ENCODE data around the gene C17orf67.

Gene C17orf67

DNA sequence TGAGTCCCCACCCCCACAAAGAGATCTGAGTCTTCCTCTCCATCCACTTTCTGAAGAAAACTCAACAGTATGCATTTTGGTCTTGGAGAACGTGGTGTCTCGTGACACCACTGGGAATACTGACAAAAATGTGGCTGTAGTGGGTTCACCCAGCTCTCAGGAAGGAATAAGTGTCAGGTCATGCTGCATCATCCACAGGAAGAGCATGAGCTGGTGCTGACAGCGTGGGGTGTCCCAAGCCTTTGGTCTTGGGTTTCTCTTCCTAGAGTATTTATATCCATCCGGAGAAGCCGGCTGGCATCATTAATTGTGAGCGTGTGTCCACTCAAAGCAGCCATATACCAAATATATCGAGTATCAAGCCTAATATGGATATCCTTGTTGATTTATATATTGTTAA, 55.9 kb downstream of the C17orf67 start:
- H3K4me1 ChIP-seq (ENCODE audit: insufficient read depth, low read length), result peaks cover 48% of the 10 kb centered on the region
- DNase-seq (no peak), ATAC-seq (ENCODE audit: insufficient read depth, low read depth) (no peak)
- no peaks in the 10 kb centered on the region for H3K27me3 ChIP-seq (ENCODE audit: insufficient read depth, low read length, poor library complexity)
- no peak overlapping the region for H3K9ac ChIP-seq (ENCODE audit: low read depth, low read length)
- H3K4me2 ChIP-seq (ENCODE audit: insufficient read depth, low read length), result no peak overlapping the region
- H3K9me3 ChIP-seq (ENCODE audit: insufficient read depth, low read length, severe bottlenecking), result no peaks in the 10 kb centered on the region
- no peak overlapping the region for H3K4me3 ChIP-seq (ENCODE audit: low read depth in 1 of 2, low read length in 2 of 2)
- H3K79me2 ChIP-seq (ENCODE audit: insufficient read depth, low read length), result no peaks in the 10 kb centered on the region
- H2AFZ ChIP-seq (ENCODE audit: low read depth, low read length), result no peak overlapping the region
- peak overlapping the region; percentile 96 for H3K27ac ChIP-seq (ENCODE audit: low read length)
- no peaks in the 10 kb centered on the region for H3K36me3 ChIP-seq (ENCODE audit: insufficient read depth, low read length)
- TF ChIP-seq, protein P1, sequence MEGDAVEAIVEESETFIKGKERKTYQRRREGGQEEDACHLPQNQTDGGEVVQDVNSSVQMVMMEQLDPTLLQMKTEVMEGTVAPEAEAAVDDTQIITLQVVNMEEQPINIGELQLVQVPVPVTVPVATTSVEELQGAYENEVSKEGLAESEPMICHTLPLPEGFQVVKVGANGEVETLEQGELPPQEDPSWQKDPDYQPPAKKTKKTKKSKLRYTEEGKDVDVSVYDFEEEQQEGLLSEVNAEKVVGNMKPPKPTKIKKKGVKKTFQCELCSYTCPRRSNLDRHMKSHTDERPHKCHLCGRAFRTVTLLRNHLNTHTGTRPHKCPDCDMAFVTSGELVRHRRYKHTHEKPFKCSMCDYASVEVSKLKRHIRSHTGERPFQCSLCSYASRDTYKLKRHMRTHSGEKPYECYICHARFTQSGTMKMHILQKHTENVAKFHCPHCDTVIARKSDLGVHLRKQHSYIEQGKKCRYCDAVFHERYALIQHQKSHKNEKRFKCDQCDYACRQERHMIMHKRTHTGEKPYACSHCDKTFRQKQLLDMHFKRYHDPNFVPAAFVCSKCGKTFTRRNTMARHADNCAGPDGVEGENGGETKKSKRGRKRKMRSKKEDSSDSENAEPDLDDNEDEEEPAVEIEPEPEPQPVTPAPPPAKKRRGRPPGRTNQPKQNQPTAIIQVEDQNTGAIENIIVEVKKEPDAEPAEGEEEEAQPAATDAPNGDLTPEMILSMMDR (IDR thresholded peaks at IDR 0.05; ENCODE audit: borderline replicate concordance, extremely low read depth, low read length, poor library complexity, severe bottlenecking), result no peak
- TF ChIP-seq EZH2 (IDR thresholded peaks at IDR 0.05; ENCODE audit: borderline replicate concordance, low read depth, low read length, severe bottlenecking), result no peak
- H4K20me1 ChIP-seq (ENCODE audit: insufficient read depth, low read length), result no peaks in the 10 kb centered on the region

DNA sequence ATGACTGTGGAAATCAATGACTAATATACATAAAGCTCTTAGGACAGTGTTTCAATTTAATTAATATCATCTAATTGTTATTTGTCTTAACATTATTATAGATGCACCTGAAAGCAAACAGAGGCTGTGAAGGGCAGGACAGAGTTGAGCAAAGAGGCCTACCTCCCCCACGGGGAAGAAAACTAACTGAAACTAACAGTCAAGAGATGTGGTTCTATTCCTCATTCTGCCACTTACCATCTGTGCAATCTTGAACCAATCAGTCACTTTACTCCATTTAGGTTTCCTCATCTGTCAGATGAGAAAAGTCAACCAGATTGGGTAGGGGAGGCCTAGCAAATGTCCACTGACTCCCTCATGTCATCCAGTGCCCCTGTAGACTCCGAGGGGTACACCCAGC, 59.1 kb downstream of the C17orf67 start:
- no peak for TF ChIP-seq EZH2 (IDR thresholded peaks at IDR 0.05; ENCODE audit: borderline replicate concordance, low read depth, low read length, severe bottlenecking)
- TF ChIP-seq, protein P1 (IDR thresholded peaks at IDR 0.05; ENCODE audit: borderline replicate concordance, extremely low read depth, low read length, poor library complexity, severe bottlenecking), result no peak
- Histone ChIP-seq H3K4me1 (ENCODE audit: insufficient read depth, low read length) (peaks cover 35% of the 10 kb centered on the region), H3K9ac (ENCODE audit: low read depth, low read length) (no peak overlapping the region), H2AFZ (ENCODE audit: low read depth, low read length) (no peak overlapping the region), H3K4me2 (ENCODE audit: insufficient read depth, low read length) (no peak overlapping the region), H3K4me3 (ENCODE audit: low read depth in 1 of 2, low read length in 2 of 2) (no peak overlapping the region), H3K27me3 (ENCODE audit: insufficient read depth, low read length, poor library complexity) (no peaks in the 10 kb centered on the region), H4K20me1 (ENCODE audit: insufficient read depth, low read length) (no peaks in the 10 kb centered on the region), H3K79me2 (ENCODE audit: insufficient read depth, low read length) (no peaks in the 10 kb centered on the region), H3K9me3 (ENCODE audit: insufficient read depth, low read length, severe bottlenecking) (no peaks in the 10 kb centered on the region), H3K36me3 (ENCODE audit: insufficient read depth, low read length) (no peaks in the 10 kb centered on the region), H3K27ac (ENCODE audit: low read length) (no peak overlapping the region; the same call in 1 of the 2 replicates)
- DNase-seq (no peak), ATAC-seq (ENCODE audit: insufficient read depth, low read depth) (no peak)

DNA sequence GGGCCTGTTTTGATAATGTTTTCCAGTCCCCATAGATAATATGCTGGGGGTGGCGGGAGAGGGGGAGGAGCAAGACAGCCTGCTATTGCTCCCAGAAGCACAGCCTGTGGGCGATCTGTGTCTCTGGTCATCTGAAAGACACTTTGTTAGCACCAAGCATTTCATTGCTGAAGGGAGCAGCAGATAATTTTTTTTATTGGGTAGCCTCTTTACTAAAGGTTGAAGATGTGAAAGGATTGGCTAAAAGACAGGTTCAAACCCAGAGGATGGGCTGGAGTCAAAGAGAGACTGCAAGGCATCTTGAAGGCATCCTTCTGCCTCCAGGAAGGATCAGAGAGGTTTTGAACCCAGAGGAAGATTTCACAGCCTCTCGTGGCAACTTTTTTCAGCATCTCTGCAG, 60.6 kb downstream of the C17orf67 start:
- Histone ChIP-seq H3K27ac (ENCODE audit: low read length) (no peak overlapping the region), H3K9me3 (ENCODE audit: insufficient read depth, low read length, severe bottlenecking) (no peaks in the 10 kb centered on the region), H3K4me1 (ENCODE audit: insufficient read depth, low read length) (peaks cover 24% of the 10 kb centered on the region), H3K27me3 (ENCODE audit: insufficient read depth, low read length, poor library complexity) (no peaks in the 10 kb centered on the region), H3K36me3 (ENCODE audit: insufficient read depth, low read length) (no peaks in the 10 kb centered on the region), H4K20me1 (ENCODE audit: insufficient read depth, low read length) (no peaks in the 10 kb centered on the region), H3K4me2 (ENCODE audit: insufficient read depth, low read length) (no peak overlapping the region), H3K79me2 (ENCODE audit: insufficient read depth, low read length) (no peaks in the 10 kb centered on the region), H3K4me3 (ENCODE audit: low read depth in 1 of 2, low read length in 2 of 2) (no peak overlapping the region), H3K9ac (ENCODE audit: low read depth, low read length) (no peak overlapping the region), H2AFZ (ENCODE audit: low read depth, low read length) (no peak overlapping the region)
- ATAC-seq (ENCODE audit: insufficient read depth, low read depth), result no peak
- TF ChIP-seq EZH2 (IDR thresholded peaks at IDR 0.05; ENCODE audit: borderline replicate concordance, low read depth, low read length, severe bottlenecking), result no peak
- TF ChIP-seq, protein P1 (IDR thresholded peaks at IDR 0.05; ENCODE audit: borderline replicate concordance, extremely low read depth, low read length, poor library complexity, severe bottlenecking), result no peak
- no peak for DNase-seq

DNA sequence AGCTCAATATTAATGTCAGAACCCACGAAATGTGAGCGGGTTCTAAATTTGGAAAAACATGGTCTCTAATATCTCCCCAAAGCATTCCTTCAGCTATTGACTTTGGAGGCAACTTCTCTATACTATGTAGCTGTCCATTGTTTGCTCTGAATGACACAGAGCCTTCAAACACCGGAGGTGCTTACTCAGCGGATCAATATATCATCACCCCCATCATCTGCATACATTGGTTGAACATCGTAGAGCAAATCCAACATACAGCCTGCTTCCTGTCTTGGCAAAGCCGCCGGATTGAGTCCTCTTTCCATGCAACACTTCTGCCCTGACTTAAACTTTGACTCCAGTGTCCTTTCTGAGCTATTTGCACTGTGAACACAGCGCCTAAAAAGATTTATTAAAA, 61.3 kb downstream of the C17orf67 start:
- Histone ChIP-seq H4K20me1 (ENCODE audit: insufficient read depth, low read length) (no peaks in the 10 kb centered on the region), H3K4me1 (ENCODE audit: insufficient read depth, low read length) (peaks cover 17% of the 10 kb centered on the region), H3K27ac (ENCODE audit: low read length) (no peak overlapping the region), H3K9ac (ENCODE audit: low read depth, low read length) (no peak overlapping the region), H3K4me3 (ENCODE audit: low read depth in 1 of 2, low read length in 2 of 2) (no peak overlapping the region), H2AFZ (ENCODE audit: low read depth, low read length) (no peak overlapping the region), H3K27me3 (ENCODE audit: insufficient read depth, low read length, poor library complexity) (no peaks in the 10 kb centered on the region), H3K36me3 (ENCODE audit: insufficient read depth, low read length) (no peaks in the 10 kb centered on the region), H3K9me3 (ENCODE audit: insufficient read depth, low read length, severe bottlenecking) (no peaks in the 10 kb centered on the region), H3K4me2 (ENCODE audit: insufficient read depth, low read length) (no peak overlapping the region), H3K79me2 (ENCODE audit: insufficient read depth, low read length) (no peaks in the 10 kb centered on the region)
- no peak for DNase-seq
- ATAC-seq (ENCODE audit: insufficient read depth, low read depth), result no peak
- no peak for TF ChIP-seq EZH2 (IDR thresholded peaks at IDR 0.05; ENCODE audit: borderline replicate concordance, low read depth, low read length, severe bottlenecking)
